HG02588 (cell line): Measurements from ENCODE around the gene NUDCD3.

Source experiments
- ATAC-seq: cut with Tn5 transposase; IDR thresholded peaks from one replicate; pipeline ENCODE4 v1.9.1; 2021; ENCODE audit warnings: mild to moderate bottlenecking, moderate library complexity; ENCODE audit not compliant: unreplicated experiment

Gene NUDCD3

GRCh38 chr7:44490351-44491200, at the start of gene NUDCD3:
Gene NUDCD3, minus strand, starts transcription at chr7:44490658. Its CDS starts 58 bp downstream, at chr7:44490600.
- peak; percentile 92 for ATAC-seq

GRCh38 chr7:44539669-44540506, 49.4 kb upstream of the NUDCD3 start:
- no peak for ATAC-seq

GRCh38 chr7:44538798-44539668, 48.6 kb upstream of the NUDCD3 start:
- no peak for ATAC-seq

GRCh38 chr7:44538093-44538797, 47.8 kb upstream of the NUDCD3 start:
- ATAC-seq, result no peak

- no peak for ATAC-seq
These were observed 47.0 kb upstream of the NUDCD3 start for GRCh38 chr7:44537442-44537841.

- no peak for ATAC-seq
These were observed 45.6 kb upstream of the NUDCD3 start for GRCh38 chr7:44536090-44536489.

GRCh38 chr7:44535348-44536064, 45.0 kb upstream of the NUDCD3 start:
- ATAC-seq, result no peak

GRCh38 chr7:44534501-44534900, 44.0 kb upstream of the NUDCD3 start:
- no peak for ATAC-seq

- ATAC-seq, result no peak
These were observed 43.6 kb upstream of the NUDCD3 start for GRCh38 chr7:44534087-44534486.

GRCh38 chr7:44533301-44534055, 43.0 kb upstream of the NUDCD3 start:
- ATAC-seq, result no peak

GRCh38 chr7:44531421-44532380, 41.2 kb upstream of the NUDCD3 start:
- no peak for ATAC-seq

GRCh38 chr7:44530990-44531389, 40.5 kb upstream of the NUDCD3 start:
- no peak for ATAC-seq

GRCh38 chr7:44524811-44525388, 34.4 kb upstream of the NUDCD3 start:
- no peak for ATAC-seq

GRCh38 chr7:44522315-44522714, 31.9 kb upstream of the NUDCD3 start:
- ATAC-seq, result no peak

- no peak for ATAC-seq
These were observed 31.1 kb upstream of the NUDCD3 start for GRCh38 chr7:44521347-44522095.

- ATAC-seq, result no peak
These were observed 30.1 kb upstream of the NUDCD3 start for GRCh38 chr7:44520574-44520973.

- ATAC-seq, result no peak
These were observed 29.1 kb upstream of the NUDCD3 start for GRCh38 chr7:44519546-44519945.
